ENCODE measurements around the gene PHC2. TPM values are rescaled to one million over a fixed set of nuclear protein-coding genes. Genes with fewer than 3 reads are reported as not detected.

Gene PHC2
- total RNA-seq, 1 experiment from 2014 or later: 9.4 TPM

GRCh38 chr1:33470495-33471012 lies 39.7 kb upstream of the PHC2 start:
- no peaks in the 10 kb centered on the region; the same call in 1 of the 2 replicates for H3K4me1 ChIP-seq (ENCODE audit: insufficient read depth, low read length)
- no peak overlapping the region for H3K23ac ChIP-seq (ENCODE audit: insufficient read length, low read depth, low read length)
- no peak overlapping the region for H2BK12ac ChIP-seq (ENCODE audit: insufficient read length, low read depth, low read length)
- peaks cover 6% of the 10 kb centered on the region for H3K23me2 ChIP-seq (ENCODE audit: insufficient read length, low read depth, low read length, poor library complexity, severe bottlenecking)
- H2BK15ac ChIP-seq (ENCODE audit: low read depth, low read length): no peak overlapping the region
- no peak overlapping the region for H4K91ac ChIP-seq (ENCODE audit: insufficient read length, low read depth, low read length)
- H3T11ph ChIP-seq (ENCODE audit: low read length): no peak overlapping the region
- H3K4me3 Mint-ChIP-seq: no peak overlapping the region; a peak in 1 of 5 replicates
- H3K27ac ChIP-seq (ENCODE audit: insufficient read length, low read depth, low read length): no peak overlapping the region
- no peak overlapping the region for H2BK20ac ChIP-seq (ENCODE audit: low read depth, low read length, poor library complexity, severe bottlenecking)
- H4K20me1 ChIP-seq (ENCODE audit: control insufficient read depth, insufficient read depth, insufficient read length): no peaks in the 10 kb centered on the region
- H3K9ac ChIP-seq (ENCODE audit: extremely low read depth, insufficient read length, low read length): no peak overlapping the region
- no peak overlapping the region for H4K8ac ChIP-seq (replicated peaks; ENCODE audit: insufficient read length, low read depth, low read length)
- no peak overlapping the region for H3K4me2 ChIP-seq (ENCODE audit: insufficient read depth, insufficient read length, low read length)
- no peaks in the 10 kb centered on the region for H3K9me3 Mint-ChIP-seq
- H3K27ac Mint-ChIP-seq: no peak overlapping the region
- peak; percentile 93 for TF ChIP-seq CTCF (conservative IDR thresholded peaks at IDR 0.05)
- H2BK120ac ChIP-seq (ENCODE audit: low read depth, low read length, poor library complexity, severe bottlenecking): no peak overlapping the region
- H3K79me2 ChIP-seq (ENCODE audit: insufficient read depth, low read length): no peaks in the 10 kb centered on the region
- H3K9me3 ChIP-seq (ENCODE audit: control insufficient read depth, low read depth, low read length): no peaks in the 10 kb centered on the region
- peaks cover 20 to 26% of the 10 kb centered on the region in 2 experiments for H3K4me1 Mint-ChIP-seq
- H2BK5ac ChIP-seq (ENCODE audit: insufficient read length, low read length): no peak overlapping the region
- H4K5ac ChIP-seq (ENCODE audit: insufficient read length, low read depth, low read length): no peak overlapping the region
- no peaks in the 10 kb centered on the region for H3K79me1 ChIP-seq (ENCODE audit: insufficient read depth, low read depth, low read length, poor library complexity, severe bottlenecking)
- H3K18ac ChIP-seq (ENCODE audit: insufficient read length, low read depth, low read length): no peak overlapping the region
- H2AFZ ChIP-seq (ENCODE audit: low read length): peak overlapping the region; percentile 14
- no CpG with 5 or more reads among the region's 11 CpGs for WGBS (ENCODE audit: extremely low coverage, insufficient read length, low lambda C conversion rate)
- H3K27me3 ChIP-seq (ENCODE audit: insufficient read depth, low read length): no peaks in the 10 kb centered on the region
- no peak overlapping the region for H2AK5ac ChIP-seq (ENCODE audit: insufficient read length, low read length)
- H3K56ac ChIP-seq (ENCODE audit: insufficient read length, low read depth, low read length): no peak overlapping the region
- no peak overlapping the region for H3K4ac ChIP-seq (ENCODE audit: low read depth, low read length)
- no peak overlapping the region for H3K14ac ChIP-seq (ENCODE audit: insufficient read depth, low read length)
- H3K27me3 Mint-ChIP-seq (ENCODE audit: low read depth): peaks cover 3% of the 10 kb centered on the region
- DNase-seq: peak; percentile 78
- no peaks in the 10 kb centered on the region; a peak in 1 of 7 replicates for H3K36me3 Mint-ChIP-seq (ENCODE audit: insufficient read depth in 1 of 3, low read depth in 3 of 3)

Measured in H9 (cell line).